Measurements from ENCODE around the gene UNC5B. TPM values are rescaled to one million over a fixed set of nuclear protein-coding genes. Genes with fewer than 3 reads are reported as not detected.

Gene UNC5B
- total and polyA plus RNA-seq, 2 donors from 2014 or later = 5.5 to 22.6 TPM

DNA sequence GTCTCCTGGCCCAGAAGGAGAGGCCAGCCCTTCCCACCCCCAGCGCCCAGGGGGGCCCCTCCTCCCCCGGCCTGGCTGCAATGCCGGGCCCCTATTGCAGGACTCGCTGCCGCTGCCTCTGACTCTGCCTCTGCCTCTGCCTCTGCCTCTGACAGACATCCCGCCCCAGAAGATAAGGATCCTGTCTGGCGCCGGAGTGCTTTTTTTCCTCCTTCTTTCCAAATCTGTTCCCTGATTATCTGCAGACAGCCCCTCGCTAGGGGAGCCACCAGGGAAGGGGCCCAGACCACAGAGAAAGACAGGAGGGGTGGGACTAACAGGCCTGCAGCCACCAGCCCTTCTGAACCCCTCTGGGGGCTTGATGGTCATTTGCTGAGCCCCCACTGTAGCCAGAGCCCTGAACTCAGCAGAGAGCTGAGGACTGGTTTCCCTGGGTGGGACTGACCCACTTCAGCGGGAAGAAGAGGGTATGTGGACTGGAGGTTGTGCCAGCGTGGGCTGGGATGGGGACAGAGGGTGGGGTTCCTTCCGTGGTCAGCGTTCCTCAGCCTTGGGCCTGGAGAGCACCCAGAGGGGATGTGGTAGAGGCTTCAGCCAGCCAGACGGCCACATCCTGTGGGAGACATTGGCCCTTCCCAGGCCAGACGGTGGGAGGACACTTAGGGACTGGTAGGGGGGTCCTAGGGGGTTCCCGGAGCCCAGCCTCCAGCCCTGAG lies 22.8 kb downstream of the UNC5B start:
- Histone ChIP-seq H3K4me1 (ENCODE audit: control insufficient read depth in 2 of 3, insufficient read depth in 2 of 3, low read depth in 1 of 3, low read length in 3 of 3) (peaks cover 25 to 52% (median 34%) of the 10 kb centered on the region in 3 donors), H3K36me3 (ENCODE audit: control insufficient read depth in 2 of 3, insufficient read depth in 3 of 3, low read length in 3 of 3) (no peaks in the 10 kb centered on the region), H3K9me3 (ENCODE audit: control insufficient read depth in 2 of 3, insufficient read depth in 1 of 3, low read length in 3 of 3) (no peaks in the 10 kb centered on the region), H3K9ac (ENCODE audit: low read length in 3 of 3) (no peak overlapping the region), H3K4me3 (ENCODE audit: low read length in 3 of 3) (no peak overlapping the region), H3K27ac (ENCODE audit: low read depth in 2 of 2, low read length in 2 of 2) (peak overlapping the region; percentile 6 to 43), H3K27me3 (ENCODE audit: control insufficient read depth, insufficient read depth, low read length) (no peaks in the 10 kb centered on the region)
- TF ChIP-seq, protein P1, sequence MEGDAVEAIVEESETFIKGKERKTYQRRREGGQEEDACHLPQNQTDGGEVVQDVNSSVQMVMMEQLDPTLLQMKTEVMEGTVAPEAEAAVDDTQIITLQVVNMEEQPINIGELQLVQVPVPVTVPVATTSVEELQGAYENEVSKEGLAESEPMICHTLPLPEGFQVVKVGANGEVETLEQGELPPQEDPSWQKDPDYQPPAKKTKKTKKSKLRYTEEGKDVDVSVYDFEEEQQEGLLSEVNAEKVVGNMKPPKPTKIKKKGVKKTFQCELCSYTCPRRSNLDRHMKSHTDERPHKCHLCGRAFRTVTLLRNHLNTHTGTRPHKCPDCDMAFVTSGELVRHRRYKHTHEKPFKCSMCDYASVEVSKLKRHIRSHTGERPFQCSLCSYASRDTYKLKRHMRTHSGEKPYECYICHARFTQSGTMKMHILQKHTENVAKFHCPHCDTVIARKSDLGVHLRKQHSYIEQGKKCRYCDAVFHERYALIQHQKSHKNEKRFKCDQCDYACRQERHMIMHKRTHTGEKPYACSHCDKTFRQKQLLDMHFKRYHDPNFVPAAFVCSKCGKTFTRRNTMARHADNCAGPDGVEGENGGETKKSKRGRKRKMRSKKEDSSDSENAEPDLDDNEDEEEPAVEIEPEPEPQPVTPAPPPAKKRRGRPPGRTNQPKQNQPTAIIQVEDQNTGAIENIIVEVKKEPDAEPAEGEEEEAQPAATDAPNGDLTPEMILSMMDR (IDR thresholded peaks at IDR 0.05; ENCODE audit: borderline replicate concordance, extremely low read depth, insufficient read depth) = no peak
- DNase-seq = peak in 4 of 5 donors; percentile 73 to 89 (median 81)
- intact Hi-C loops (cut with DNase I) = no loop called here
- FAIRE-seq = no peak

DNA sequence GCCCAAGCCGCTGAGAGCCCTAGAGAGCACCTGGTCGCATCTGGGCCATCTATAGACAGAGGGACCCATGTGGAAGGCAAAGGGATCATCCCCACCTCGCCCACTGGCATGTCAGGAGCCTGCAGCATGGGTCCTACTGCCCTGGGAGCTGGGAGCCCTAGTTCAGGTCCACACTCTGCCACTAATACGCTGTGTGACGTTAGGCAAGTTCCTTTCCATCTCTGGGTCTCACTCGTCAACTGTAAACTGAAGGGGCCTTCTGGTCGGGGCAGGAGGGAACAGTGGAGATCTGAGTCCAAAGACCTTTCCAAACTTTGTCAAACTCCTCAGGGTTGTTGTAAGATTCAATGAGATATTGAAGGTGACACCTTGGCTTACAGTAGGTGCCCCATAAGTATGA lies 23.4 kb downstream of the UNC5B start:
- no peak for DNase-seq
- peak overlapping the region; percentile 7 to 29 for H3K27ac ChIP-seq (ENCODE audit: low read depth in 2 of 2, low read length in 2 of 2)
- H3K27me3 ChIP-seq (ENCODE audit: control insufficient read depth, insufficient read depth, low read length) = no peaks in the 10 kb centered on the region
- intact Hi-C loops (cut with DNase I) = no loop called here
- FAIRE-seq = no peak
- H3K9me3 ChIP-seq (ENCODE audit: control insufficient read depth in 2 of 3, insufficient read depth in 1 of 3, low read length in 3 of 3) = no peaks in the 10 kb centered on the region
- peaks cover 28 to 50% (median 37%) of the 10 kb centered on the region in 3 donors for H3K4me1 ChIP-seq (ENCODE audit: control insufficient read depth in 2 of 3, insufficient read depth in 2 of 3, low read depth in 1 of 3, low read length in 3 of 3)
- TF ChIP-seq, protein P1 (IDR thresholded peaks at IDR 0.05; ENCODE audit: borderline replicate concordance, extremely low read depth, insufficient read depth) = no peak
- no peak overlapping the region for H3K9ac ChIP-seq (ENCODE audit: low read length in 3 of 3)
- H3K4me3 ChIP-seq (ENCODE audit: low read length in 3 of 3) = no peak overlapping the region
- H3K36me3 ChIP-seq (ENCODE audit: control insufficient read depth in 2 of 3, insufficient read depth in 3 of 3, low read length in 3 of 3) = no peaks in the 10 kb centered on the region

DNA sequence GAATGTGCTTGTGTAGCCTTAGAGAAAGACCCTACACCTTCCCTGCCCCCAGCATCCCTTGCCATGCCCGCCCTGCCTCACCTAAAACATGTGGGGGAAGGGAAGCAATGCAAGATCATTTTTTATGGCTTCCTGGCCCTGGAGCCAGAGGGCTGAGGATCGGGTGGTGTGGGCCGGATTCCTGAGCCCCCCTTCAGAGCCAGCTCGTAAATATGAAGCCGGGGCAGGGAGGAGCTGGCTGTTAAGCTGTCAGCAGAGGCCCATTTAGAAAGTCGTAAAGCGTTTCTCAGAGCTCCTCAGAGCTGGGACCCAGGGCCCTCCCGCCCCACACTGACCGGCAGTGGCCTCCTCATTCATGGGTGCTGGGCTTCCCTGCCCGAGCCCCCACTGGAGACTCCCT lies 23.9 kb downstream of the UNC5B start:
- no peak for FAIRE-seq
- TF ChIP-seq, protein P1 (IDR thresholded peaks at IDR 0.05; ENCODE audit: borderline replicate concordance, extremely low read depth, insufficient read depth) = no peak
- Histone ChIP-seq H3K9ac (ENCODE audit: low read length in 3 of 3) (no peak overlapping the region), H3K36me3 (ENCODE audit: control insufficient read depth in 2 of 3, insufficient read depth in 3 of 3, low read length in 3 of 3) (no peaks in the 10 kb centered on the region), H3K4me1 (ENCODE audit: control insufficient read depth in 2 of 3, insufficient read depth in 2 of 3, low read depth in 1 of 3, low read length in 3 of 3) (peaks cover 30 to 54% (median 39%) of the 10 kb centered on the region in 3 donors), H3K27ac (ENCODE audit: low read depth in 2 of 2, low read length in 2 of 2) (peak overlapping the region in 1 of 2 donors; percentile 29), H3K9me3 (ENCODE audit: control insufficient read depth in 2 of 3, insufficient read depth in 1 of 3, low read length in 3 of 3) (no peaks in the 10 kb centered on the region), H3K27me3 (ENCODE audit: control insufficient read depth, insufficient read depth, low read length) (no peaks in the 10 kb centered on the region), H3K4me3 (ENCODE audit: low read length in 3 of 3) (no peak overlapping the region)
- intact Hi-C loops (cut with DNase I) = no loop called here
- DNase-seq = peak; percentile 77 to 97 (median 94)

Measured in kidney (tissue), 14 donors.